ENCODE data around the gene SMC5. TPM values are rescaled to one million over a fixed set of nuclear protein-coding genes. Genes with fewer than 3 reads are reported as not detected.
A peak's percentile ranks its signal among the peaks of the same experiment; 100 is the strongest.
"Not testable (repeated sequence)": the region's sequence is repeated elsewhere in the genome, so short reads cannot be mapped to it uniquely, and the experiment has no call there.

SMC5 gene
- total and polyA plus RNA-seq, 2 experiments from 2014 or later, result 9.0 to 15.3 TPM

DNA sequence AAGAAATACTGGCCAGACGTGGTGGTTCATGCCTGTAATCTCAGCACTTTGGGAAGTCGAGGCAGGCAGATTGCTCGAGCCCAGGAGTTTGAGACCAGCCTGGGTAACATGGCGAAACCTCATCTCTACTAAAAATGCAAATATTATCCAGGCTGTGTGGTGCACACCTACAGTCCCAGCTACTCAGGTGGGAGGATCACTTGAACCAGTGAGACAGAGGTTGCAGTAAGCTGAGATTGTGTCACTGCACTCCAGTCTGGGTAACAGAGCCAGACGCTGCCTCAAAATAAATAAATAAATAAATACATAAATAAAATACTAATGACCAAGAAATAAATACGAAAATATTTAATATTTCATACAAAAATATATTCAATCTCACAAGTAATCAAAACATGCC, 136.9 kb downstream of the SMC5 start:
- TF ChIP-seq, protein P1, sequence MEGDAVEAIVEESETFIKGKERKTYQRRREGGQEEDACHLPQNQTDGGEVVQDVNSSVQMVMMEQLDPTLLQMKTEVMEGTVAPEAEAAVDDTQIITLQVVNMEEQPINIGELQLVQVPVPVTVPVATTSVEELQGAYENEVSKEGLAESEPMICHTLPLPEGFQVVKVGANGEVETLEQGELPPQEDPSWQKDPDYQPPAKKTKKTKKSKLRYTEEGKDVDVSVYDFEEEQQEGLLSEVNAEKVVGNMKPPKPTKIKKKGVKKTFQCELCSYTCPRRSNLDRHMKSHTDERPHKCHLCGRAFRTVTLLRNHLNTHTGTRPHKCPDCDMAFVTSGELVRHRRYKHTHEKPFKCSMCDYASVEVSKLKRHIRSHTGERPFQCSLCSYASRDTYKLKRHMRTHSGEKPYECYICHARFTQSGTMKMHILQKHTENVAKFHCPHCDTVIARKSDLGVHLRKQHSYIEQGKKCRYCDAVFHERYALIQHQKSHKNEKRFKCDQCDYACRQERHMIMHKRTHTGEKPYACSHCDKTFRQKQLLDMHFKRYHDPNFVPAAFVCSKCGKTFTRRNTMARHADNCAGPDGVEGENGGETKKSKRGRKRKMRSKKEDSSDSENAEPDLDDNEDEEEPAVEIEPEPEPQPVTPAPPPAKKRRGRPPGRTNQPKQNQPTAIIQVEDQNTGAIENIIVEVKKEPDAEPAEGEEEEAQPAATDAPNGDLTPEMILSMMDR (IDR thresholded peaks at IDR 0.05; ENCODE audit: low read depth, low read length), result no peak
- peaks cover 5% of the 10 kb centered on the region for H3K4me1 ChIP-seq (ENCODE audit: low read depth)
- no peak overlapping the region for H3K27ac ChIP-seq
- H3K9me3 ChIP-seq (ENCODE audit: low read depth), result no peaks in the 10 kb centered on the region
- no peak for DNase-seq (ENCODE audit: low read depth in 1 of 2, low spot score in 1 of 2)
- H3K4me3 ChIP-seq, result no peak overlapping the region
- H3K27me3 ChIP-seq, result peaks cover 14% of the 10 kb centered on the region
- H3K36me3 ChIP-seq, result no peaks in the 10 kb centered on the region

DNA sequence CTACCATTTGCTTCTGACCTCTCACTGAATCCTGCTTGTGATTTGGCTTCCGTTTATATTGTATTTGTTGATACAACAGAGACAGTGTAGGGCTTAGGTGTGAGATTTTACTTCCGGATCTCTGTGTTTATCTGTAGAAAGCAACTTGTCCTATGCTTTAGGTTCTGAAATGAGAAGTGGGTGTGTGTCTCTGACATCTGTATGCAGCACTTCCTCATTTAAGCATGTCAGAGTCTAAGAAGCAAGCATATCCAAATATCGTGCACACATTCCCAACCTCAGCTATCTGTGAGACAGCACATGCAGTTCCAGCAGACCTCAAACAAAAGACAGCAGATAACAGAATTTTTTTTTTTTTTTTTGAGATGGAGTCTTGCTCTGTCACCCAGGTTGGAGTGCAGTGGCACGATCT, 139.4 kb downstream of the SMC5 start:
- TF ChIP-seq, protein P1 (IDR thresholded peaks at IDR 0.05; ENCODE audit: low read depth, low read length), result no peak
- H3K4me3 ChIP-seq, result no peak overlapping the region

DNA sequence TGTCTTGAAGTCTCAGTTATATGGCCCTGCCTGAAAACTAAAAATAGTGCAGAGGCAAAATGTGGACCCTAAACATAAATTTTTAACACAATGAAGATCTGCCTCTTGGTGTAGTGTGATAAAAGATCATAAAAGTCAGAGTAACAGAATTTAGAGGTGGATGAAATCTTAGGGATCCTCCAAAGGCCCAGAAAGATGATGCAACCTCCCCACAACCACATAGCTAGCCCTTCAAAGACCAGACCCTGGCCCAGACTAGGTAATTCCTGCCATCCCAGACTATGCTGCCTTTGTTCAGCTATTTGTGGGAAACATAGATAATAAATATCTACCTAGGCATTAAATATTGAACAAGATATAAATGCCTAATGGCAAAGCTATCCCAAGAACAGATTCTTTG, 140.4 kb downstream of the SMC5 start:
- TF ChIP-seq, protein P1 (IDR thresholded peaks at IDR 0.05; ENCODE audit: low read depth, low read length), result no peak
- peaks cover 9% of the 10 kb centered on the region for H3K27me3 ChIP-seq
- no peaks in the 10 kb centered on the region for H3K9me3 ChIP-seq (ENCODE audit: low read depth)
- H3K4me1 ChIP-seq (ENCODE audit: low read depth), result no peaks in the 10 kb centered on the region
- DNase-seq (ENCODE audit: low read depth in 1 of 2, low spot score in 1 of 2), result no peak
- no peaks in the 10 kb centered on the region for H3K36me3 ChIP-seq
- no peak overlapping the region for H3K27ac ChIP-seq
- no peak overlapping the region for H3K4me3 ChIP-seq

More for the DNA sequence above, 139.4 kb downstream of the SMC5 start:
- no peak overlapping the region for H3K27ac ChIP-seq
- H3K27me3 ChIP-seq, result peaks cover 15% of the 10 kb centered on the region
- no peaks in the 10 kb centered on the region for H3K9me3 ChIP-seq (ENCODE audit: low read depth)
- DNase-seq (ENCODE audit: low read depth in 1 of 2, low spot score in 1 of 2), result peak in 1 of 2 donors; percentile 39
- H3K4me1 ChIP-seq (ENCODE audit: low read depth), result no peaks in the 10 kb centered on the region
- H3K36me3 ChIP-seq, result no peaks in the 10 kb centered on the region

DNA sequence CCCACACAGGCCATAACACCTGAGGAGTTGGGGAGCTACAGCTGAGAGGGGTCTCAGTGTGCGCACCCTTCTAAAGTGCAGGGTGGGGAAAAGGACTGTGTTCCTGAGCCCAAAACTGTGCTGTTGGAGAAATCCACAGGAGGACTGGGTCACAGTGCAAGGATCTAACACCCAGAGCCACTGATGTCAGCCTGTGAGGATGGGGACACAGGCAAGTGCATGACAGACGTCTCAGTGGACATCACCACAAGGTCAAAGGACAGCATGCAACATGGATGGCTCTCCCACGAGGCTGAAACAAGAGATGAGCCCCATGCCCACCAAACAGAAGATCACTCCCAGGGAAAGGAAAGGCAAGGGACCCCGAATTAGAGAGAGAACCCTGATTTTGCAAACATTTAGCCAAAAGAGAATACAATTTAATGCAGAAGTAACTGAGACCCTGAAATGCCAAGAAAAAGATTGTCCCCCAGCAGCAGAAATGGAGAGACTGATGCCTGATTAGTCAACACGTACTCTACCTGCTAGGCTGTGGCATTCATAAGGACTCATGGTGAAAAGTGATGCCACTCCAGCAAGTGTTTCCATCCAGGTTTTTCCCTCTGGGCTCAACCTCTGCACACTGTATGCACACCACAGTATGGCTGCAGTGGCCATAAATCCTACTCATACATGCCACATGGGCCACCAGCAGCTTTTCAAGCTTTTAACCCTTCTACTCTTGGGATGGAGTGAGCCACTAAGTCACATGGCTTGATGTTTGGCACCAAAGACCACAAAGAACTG, 141.5 kb downstream of the SMC5 start:
- Histone ChIP-seq H3K27ac (no peak overlapping the region), H3K4me3 (no peak overlapping the region), H3K9me3 (ENCODE audit: low read depth) (no peaks in the 10 kb centered on the region), H3K4me1 (ENCODE audit: low read depth) (no peaks in the 10 kb centered on the region), H3K27me3 (peaks cover 9% of the 10 kb centered on the region), H3K36me3 (no peaks in the 10 kb centered on the region)
- DNase-seq (ENCODE audit: low read depth in 1 of 2, low spot score in 1 of 2), result no peak
- TF ChIP-seq, protein P1 (IDR thresholded peaks at IDR 0.05; ENCODE audit: low read depth, low read length), result no peak

DNA sequence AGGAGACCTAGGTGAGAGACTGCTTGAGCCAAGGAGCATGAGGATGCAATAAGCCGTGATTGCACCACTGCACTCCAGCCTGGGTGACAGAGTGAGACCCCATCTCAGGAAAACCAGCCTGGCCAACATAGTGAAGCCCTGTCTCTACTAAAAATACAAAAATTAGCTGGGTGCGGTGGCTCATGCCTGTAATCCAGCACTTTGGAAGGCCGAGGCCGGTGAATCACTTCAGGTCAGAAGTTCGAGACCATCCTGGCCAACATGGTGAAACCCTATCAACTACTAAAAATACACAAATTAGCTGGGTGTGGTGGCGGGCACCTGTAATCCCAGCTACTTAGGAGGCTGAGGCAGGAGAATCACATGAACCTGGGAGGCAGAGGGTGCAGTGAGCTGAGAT, 142.5 kb downstream of the SMC5 start:
- H3K4me1 ChIP-seq (ENCODE audit: low read depth); H3K9me3 ChIP-seq (ENCODE audit: low read depth); H3K27ac ChIP-seq; DNase-seq (ENCODE audit: low read depth in 1 of 2, low spot score in 1 of 2); H3K4me3 ChIP-seq; H3K36me3 ChIP-seq; H3K27me3 ChIP-seq: not testable (repeated sequence)

DNA sequence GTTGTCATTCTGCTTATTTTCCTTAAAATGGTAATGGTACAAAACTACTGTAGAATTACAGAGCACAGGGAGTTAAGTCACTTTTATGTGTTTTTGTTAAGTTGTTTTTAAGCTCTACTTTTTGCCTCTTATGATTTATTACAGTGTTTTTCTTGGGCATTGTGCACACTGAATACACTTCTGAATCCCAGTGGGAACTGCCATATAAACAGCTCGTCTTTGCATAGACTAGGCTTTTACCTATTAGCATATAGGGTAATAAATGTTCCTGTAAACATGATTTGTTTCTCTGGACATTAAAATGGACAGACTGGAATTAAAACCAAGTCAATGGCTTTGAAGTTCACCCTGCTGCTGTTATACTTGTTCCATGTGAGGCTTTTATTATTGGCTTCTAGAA, 143.4 kb downstream of the SMC5 start:
- no peak for DNase-seq (ENCODE audit: low read depth in 1 of 2, low spot score in 1 of 2)
- Histone ChIP-seq H3K36me3 (no peaks in the 10 kb centered on the region), H3K9me3 (ENCODE audit: low read depth) (no peaks in the 10 kb centered on the region), H3K4me1 (ENCODE audit: low read depth) (no peaks in the 10 kb centered on the region), H3K4me3 (no peak overlapping the region), H3K27me3 (peaks cover 9% of the 10 kb centered on the region), H3K27ac (no peak overlapping the region)
- TF ChIP-seq, protein P1 (IDR thresholded peaks at IDR 0.05; ENCODE audit: low read depth, low read length), result no peak

Data from cardiac muscle cell (in vitro differentiated cells and primary cell).